Stimulated activated CD8-positive, alpha-beta memory T cell treated with anti-CD3 and anti-CD28 coated beads, Interleukin-7, amount 100 ng/mL, for 24 hours (primary cell): ENCODE measurements around the gene ZNF367.

Source experiments
- DNase-seq: peaks from one replicate; pipeline ENCODE4 v3.0.0-alpha.2; 2020; ENCODE audit warnings: low read depth

ZNF367 gene

GRCh38 chr9:96418083-96418919 lies at the start of gene ZNF367:
TSS of gene ZNF367 (minus strand) at chr9:96418370. CDS start at chr9:96418032, 338 bp downstream.
- peak; percentile 87 for DNase-seq

DNA sequence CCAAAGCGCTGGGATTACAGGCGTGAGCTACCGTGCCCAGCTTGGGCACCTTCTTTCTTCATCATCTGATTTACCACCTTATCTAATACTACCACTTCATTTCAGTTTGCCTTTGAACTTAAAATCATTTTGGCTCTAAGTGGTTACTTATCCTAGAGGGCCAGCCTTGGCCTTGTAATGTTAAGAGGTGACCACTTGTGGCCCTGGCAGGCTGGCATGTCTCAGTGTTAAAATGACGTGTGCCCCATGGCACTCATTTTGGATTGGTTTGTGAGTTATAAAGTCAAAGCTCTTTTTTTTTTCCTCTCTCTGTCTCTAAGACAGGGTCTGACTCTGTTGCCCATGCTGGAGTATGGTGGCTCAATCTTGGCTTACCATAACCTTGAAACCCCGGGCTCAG lies 49.6 kb upstream of the ZNF367 start:
- no peak for DNase-seq

GRCh38 chr9:96464426-96464825 lies 46.3 kb upstream of the ZNF367 start:
- no peak for DNase-seq

DNA sequence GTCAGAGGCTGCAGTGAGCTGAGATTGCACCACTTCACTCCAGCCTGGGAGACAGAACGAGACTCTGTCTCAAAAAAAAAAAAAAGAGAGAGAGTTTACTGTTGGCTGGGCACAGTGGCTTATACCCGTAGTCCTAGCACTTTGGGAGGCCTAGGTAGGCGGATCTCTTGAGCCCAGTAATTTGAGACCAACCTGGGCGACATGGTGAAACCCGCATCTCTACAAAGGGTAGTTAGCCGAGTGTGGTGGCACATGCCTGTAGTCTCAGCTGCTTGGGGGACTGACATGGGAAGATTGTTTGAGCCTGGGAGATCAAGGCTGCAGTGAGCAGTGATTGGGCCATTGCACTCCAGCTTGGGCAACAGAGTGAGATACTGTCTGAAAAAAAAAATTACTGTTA lies 44.4 kb upstream of the ZNF367 start:
- DNase-seq, result no peak

DNA sequence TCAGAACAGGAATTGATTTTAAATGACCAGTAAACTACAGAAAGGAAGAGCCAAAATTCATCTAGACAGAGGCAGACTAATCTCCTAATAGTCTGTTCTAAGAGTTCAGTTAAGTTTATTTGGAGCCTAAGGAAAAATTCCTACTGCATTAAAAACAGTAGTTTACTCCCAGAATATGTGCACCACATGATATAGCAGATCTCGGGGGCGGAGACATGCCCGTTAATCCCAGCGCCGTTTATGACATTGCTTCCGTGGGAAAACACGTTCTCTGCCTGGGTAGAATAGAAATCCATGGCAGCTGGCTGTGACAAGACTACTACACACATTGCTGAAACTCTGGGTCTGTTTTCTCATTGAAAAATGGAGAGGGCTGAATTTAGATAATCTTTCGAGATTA lies 43.2 kb upstream of the ZNF367 start:
- no peak for DNase-seq

- no peak for DNase-seq
These were observed 42.7 kb upstream of the ZNF367 start for GRCh38 chr9:96460882-96461281.

- no peak for DNase-seq
These were observed 42.3 kb upstream of the ZNF367 start for GRCh38 chr9:96460470-96460869.

DNA sequence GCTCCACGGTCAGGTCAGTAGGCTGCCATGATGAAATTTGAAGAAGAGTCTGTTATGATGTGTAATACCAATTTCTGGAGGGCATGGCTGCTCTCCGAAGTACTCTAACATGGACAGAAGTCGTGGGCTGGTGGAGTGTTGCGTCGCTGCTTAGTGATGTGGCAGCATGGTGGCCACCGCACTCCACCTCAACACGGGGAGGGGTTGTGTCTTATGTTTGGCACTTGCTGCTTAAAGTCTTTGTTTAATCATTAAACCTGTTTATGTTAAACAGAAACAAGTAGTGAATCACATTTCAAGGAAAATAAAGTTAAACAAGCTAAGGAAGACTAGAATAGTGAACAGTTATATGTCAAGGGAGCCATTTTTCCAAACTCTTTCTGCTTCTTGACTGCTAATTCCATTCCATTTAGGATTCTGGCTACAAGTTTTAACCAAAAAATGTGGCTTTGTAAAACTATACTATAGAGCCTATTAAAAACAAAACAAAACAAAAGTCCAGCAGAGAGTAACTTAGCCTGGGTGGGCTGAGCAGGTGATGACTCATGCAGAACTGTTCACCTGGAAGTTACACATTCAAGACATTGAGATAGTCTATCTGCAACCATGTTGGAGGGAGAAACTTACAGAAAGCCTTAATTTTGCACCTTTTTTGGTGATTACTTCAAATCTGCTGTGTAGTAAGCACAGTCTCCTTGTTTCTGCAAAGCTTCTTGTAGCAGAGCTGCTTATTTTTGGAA lies 41.3 kb upstream of the ZNF367 start:
- DNase-seq, result no peak

DNA sequence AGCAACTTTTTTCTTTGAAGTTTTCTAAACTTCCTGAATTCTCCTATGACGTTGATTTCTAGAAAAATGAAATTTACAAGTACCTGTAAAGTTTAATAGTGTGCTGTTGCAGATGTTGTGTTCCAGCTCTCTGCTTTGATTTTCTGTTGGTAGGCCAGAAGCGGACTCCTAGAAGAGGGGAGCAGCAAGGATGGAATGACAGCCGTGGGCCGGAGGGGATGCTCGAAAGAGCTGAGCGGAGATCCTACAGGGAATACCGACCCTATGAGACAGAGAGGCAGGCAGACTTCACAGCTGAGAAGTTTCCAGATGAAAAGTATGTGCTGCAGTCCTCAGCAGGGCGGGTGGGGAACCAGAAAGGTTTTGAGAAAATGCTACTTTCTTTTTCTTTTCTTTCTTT lies 40.1 kb upstream of the ZNF367 start:
- DNase-seq, result no peak

GRCh38 chr9:96457266-96457665 lies 39.1 kb upstream of the ZNF367 start:
- no peak for DNase-seq

DNA sequence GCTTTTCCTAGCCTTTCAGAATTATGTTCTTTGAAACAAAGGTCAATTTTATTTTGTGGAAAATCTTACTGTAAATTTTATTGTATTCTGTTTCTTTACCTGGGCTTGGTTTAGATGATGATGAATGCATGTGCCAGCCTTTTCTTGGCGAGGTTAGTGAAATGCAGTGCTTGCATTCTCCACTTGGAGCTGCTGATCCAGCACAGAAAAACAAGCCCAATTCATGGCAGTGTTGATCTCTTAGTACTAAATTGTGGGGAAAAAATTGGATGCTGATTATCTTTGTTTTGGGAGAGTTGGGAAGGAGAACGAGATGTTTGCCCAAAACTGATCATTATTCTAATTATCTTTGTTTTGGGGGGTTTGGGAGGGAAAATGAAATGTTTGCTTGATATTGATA lies 35.5 kb upstream of the ZNF367 start:
- no peak for DNase-seq

GRCh38 chr9:96450613-96451528 lies 32.7 kb upstream of the ZNF367 start:
- DNase-seq, result no peak

- peak; percentile 92 for DNase-seq
These were observed 31.9 kb upstream of the ZNF367 start, which contains the start of gene HABP4 for GRCh38 chr9:96449845-96450612. TSS of gene HABP4 (plus strand) at chr9:96450169. CDS start at chr9:96450280, 111 bp downstream.

GRCh38 chr9:96449523-96449844 lies 31.3 kb upstream of the ZNF367 start:
- no peak for DNase-seq

GRCh38 chr9:96448546-96449170 lies 30.5 kb upstream of the ZNF367 start:
- no peak for DNase-seq

DNA sequence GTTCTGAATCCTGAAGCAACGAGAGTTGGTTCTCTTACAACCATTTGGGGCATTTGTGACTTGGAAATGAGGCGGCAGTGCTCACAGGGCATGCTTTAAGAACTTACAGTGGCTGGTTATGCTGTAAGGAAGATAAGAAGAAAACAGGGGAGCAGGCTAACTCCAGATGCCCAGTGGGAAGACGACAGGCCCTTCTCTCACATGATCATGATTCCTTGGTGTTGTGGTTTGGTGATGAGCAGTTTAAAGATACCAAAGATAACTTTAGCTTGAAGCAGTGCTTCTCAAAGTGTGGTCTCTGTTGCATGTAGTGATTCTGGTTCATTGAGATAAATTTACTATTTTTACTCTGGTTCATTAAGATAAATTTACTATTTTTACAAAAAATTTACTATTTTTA lies 29.2 kb upstream of the ZNF367 start:
- no peak for DNase-seq

- no peak for DNase-seq
These were observed 24.3 kb upstream of the ZNF367 start for GRCh38 chr9:96442491-96442890.

DNA sequence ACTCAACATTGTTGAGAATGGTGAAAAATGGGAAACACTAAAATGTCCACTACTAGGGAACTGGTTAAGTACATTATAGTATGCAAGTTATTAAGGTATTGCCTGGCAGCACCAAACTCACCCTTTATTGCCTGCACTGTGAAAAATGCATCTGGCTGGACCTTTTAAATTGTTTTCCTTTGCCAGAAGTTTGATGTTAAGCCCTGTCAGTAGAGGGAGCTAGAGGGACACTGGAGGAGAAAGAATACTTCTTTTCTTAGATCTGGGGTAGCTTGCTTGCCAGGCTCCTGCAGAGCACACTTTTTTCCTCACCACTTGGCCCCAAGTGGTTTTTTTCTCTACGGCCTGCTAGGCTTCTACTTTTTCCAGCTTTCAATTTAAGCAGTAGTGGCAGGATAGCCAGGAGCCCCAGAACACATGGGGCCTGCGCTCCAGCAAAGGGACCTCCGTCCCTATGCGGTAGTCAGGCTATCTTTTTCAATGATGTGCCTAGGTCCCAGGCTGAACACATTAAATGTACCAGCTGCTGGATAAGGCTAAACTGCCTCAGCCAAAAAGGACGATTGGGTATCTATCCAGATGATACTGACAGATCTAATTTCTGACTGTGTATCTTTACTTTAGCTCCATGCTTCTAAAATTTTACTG lies 23.8 kb upstream of the ZNF367 start:
- no peak for DNase-seq

DNA sequence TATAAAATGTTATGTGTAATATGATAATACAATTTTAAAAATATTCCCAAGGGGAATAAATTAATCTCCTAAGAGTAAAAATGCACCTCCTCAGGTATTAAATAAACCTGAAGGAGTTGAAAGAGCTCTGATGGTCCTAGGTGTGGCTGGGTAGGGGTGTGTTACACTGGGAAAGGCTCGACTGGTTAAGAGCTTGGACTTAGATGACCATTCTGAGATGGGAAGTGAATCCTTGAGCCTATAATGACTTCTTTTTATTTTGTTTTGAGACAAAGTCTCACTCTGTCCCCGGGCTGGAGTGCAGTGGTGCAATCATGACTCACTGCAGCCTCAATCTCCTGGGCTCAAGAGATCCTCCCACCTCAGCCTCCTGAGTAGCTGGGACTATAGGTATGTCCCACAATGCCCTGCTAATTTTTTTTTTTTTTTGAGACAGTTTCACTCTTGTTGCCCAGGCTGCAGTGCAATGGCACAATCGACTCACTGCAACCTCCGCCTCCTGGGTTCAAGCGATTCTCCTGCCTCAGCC lies 22.6 kb upstream of the ZNF367 start:
- no peak for DNase-seq

- DNase-seq, result no peak
These were observed 19.3 kb upstream of the ZNF367 start for GRCh38 chr9:96437454-96437853.
